GM19240 (cell line): ENCODE data around the gene HES7.
"Not testable (repeated sequence)": the region's sequence is repeated elsewhere in the genome, so short reads cannot be mapped to it uniquely, and the experiment has no call there.

ENCODE experiments used
- DNase-seq: peaks from one replicate; pipeline ENCODE4 v3.0.0; 2011; ENCODE audit warnings: low spot score; ENCODE audit not compliant: insufficient read length

The HES7 gene

GRCh38 chr17:8122924-8123694, 797 bp downstream of the HES7 start:
- DNase-seq: no peak

- no peak for DNase-seq
Observed at GRCh38 chr17:8122422-8122923, 1.4 kb downstream of the HES7 start.

- DNase-seq: no peak
Observed at GRCh38 chr17:8121681-8122421, 2.1 kb downstream of the HES7 start.

GRCh38 chr17:8121407-8121680, 2.6 kb downstream of the HES7 start:
- DNase-seq: no peak

- DNase-seq: no peak
Observed at GRCh38 chr17:8120520-8121406, 3.1 kb downstream of the HES7 start.

- DNase-seq: no peak
Observed at GRCh38 chr17:8119581-8120519, 4.1 kb downstream of the HES7 start.

- DNase-seq: no peak
Observed at GRCh38 chr17:8118769-8119580, 4.9 kb downstream of the HES7 start.

- no peak for DNase-seq
Observed at GRCh38 chr17:8117980-8118768, 5.7 kb downstream of the HES7 start, which contains the start of gene ALOXE3. TSS of gene ALOXE3 (minus strand) at chr17:8118514. CDS start at chr17:8117990, 524 bp downstream.

- DNase-seq: no peak
Observed at GRCh38 chr17:8117367-8117979, 6.4 kb downstream of the HES7 start.

- no peak for DNase-seq
Observed at GRCh38 chr17:8116776-8117175, 7.1 kb downstream of the HES7 start.

GRCh38 chr17:8110907-8111306, 13.0 kb downstream of the HES7 start:
- DNase-seq: no peak

GRCh38 chr17:8110456-8110804, 13.5 kb downstream of the HES7 start:
- DNase-seq: no peak

- DNase-seq: no peak
Observed at GRCh38 chr17:8109661-8110455, 14.0 kb downstream of the HES7 start.

- no peak for DNase-seq
Observed at GRCh38 chr17:8108972-8109660, 14.8 kb downstream of the HES7 start.

- DNase-seq: not testable (repeated sequence)
Observed at GRCh38 chr17:8106980-8107379, 16.9 kb downstream of the HES7 start.

GRCh38 chr17:8105957-8106398, 17.9 kb downstream of the HES7 start:
- DNase-seq: no peak

- no peak for DNase-seq
Observed at GRCh38 chr17:8104911-8105310, 19.0 kb downstream of the HES7 start.
